ENCODE measurements around the gene FBXL15.
A peak's percentile ranks its signal among the peaks of the same experiment; 100 is the strongest.

Gene FBXL15

DNA sequence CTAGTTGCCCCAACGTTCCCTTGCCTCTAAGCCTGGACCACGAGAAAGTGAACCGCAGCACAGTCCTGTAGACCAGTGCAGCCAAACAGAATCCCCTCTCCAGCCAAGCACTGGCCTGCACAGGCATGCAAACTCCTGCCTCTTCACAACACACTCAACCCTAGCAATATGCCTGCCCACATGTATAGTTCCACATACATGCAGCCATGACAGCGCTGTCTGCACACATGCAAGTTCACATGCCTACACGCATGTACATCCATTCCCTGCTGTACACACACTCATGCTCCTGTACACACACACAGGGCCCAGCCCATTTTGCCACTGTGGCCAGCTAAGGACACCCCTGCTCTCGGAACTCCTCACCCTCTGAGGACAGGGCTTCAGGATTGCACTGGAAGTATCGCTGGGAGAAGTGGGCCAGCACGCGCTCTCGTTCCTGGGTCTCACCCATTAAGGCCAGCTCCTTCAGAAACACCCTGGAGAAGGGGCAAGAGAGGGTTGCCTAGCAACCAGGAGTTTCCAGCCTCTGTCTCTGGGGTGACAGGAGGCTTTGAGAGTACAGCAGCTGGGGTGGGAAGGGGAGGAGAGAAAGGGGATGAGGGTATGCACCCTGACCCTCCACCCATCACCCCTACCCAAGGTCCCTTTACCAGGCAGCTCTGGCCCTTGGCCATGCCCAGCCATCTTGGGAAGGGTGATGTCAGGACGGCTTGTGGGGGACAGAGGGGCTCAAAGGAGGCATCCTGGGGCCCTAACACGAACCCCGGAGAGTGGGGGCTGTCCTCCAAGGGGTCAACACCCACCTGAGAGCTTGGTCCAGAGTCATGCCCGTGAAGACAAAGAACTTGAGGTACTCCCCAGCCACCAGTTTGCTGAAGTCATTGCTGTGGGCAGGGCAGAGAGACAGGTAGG is 9.0 kb upstream of the FBXL15 start:
- no peak for DNase-seq

- DNase-seq: no peak
These were observed 8.3 kb upstream of the FBXL15 start for GRCh38 chr10:102412293-102412692.

- DNase-seq: no peak
These were observed 7.5 kb upstream of the FBXL15 start for GRCh38 chr10:102413053-102413705.

DNA sequence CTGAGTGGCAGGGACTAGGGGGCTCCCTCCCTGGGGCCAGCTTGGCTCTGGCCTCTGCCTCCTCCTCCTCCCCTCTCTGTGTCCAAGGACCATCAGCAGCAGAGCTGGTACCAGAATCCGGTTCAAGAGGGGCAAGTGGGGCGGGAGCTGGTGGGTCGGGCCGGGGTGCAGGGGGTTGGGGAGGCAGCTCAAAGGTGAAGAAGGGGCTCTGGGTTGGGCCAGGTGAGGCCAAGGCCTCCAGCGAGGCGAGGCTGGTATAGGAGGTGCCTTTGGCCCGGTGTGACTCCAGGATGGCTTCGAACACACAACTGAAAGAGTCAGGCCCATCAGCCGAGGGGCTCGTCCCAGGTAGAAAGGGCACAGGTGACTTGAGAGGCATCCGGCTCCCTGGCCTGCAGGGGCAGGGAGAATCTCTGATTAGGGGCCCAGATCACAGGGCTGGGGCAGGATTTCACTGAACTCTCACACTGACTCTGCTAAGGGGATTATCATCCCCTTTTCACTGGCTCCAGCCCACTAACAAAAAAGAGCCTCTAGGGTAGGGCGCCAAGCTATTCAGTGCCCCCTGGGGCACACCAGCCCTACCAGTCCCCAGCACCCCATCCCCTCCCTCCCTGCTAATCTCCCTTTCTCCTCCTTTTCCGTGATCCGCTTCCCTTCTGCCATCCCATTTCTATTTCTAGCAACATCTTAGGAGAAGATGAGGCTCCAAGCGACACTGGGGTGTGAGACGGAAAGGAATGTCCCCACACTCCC is 6.7 kb upstream of the FBXL15 start:
- no peak for DNase-seq

GRCh38 chr10:102414749-102415148 is 5.9 kb upstream of the FBXL15 start:
- DNase-seq: no peak

DNA sequence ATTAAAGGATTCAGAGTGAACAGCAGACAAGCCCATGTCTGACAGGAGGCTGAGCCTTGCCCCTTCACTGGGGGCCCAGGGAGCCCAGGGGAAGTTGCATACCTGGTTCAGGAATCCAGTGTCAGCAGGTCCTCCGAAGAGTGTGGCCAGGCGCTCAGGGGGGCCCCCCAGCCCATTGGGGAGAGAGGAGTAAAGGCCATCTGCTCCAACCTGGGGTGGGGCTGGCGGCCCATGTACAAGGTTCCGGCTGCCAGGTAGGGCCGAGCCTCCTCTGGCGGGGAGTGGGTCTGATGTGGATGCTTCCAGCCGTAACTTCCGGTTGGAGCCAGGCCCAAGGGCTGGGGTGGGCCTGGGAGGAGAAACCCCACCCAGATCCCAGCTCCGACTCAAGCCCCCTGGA is 4.4 kb upstream of the FBXL15 start:
- DNase-seq: no peak

DNA sequence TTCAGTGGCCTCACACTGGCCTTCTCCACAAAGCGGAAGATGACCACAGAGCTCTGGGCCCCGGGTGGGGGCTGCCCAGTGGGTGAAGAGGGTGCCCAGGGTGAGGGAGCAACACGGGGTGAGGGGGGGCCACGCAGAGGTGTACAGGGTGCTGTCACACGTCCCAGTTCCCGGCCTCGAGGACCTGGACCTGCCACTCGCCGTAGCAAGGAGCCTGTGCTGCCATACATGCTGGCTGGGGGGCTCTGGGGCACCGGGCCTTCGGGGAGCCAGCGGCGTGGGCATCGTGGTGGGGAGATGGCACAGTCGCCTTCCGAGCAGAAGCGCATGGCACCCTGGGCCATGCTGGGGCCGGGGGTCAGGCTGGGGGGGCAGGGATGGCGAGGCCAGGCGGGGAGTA is 3.9 kb upstream of the FBXL15 start:
- no peak for DNase-seq

- peak; percentile 26 for DNase-seq
These were observed 1.9 kb upstream of the FBXL15 start, which contains the start of gene PSD for GRCh38 chr10:102418622-102419268. PSD (minus strand) TSS chr10:102418785; CDS start chr10:102417038, 1,747 bp downstream.

DNA sequence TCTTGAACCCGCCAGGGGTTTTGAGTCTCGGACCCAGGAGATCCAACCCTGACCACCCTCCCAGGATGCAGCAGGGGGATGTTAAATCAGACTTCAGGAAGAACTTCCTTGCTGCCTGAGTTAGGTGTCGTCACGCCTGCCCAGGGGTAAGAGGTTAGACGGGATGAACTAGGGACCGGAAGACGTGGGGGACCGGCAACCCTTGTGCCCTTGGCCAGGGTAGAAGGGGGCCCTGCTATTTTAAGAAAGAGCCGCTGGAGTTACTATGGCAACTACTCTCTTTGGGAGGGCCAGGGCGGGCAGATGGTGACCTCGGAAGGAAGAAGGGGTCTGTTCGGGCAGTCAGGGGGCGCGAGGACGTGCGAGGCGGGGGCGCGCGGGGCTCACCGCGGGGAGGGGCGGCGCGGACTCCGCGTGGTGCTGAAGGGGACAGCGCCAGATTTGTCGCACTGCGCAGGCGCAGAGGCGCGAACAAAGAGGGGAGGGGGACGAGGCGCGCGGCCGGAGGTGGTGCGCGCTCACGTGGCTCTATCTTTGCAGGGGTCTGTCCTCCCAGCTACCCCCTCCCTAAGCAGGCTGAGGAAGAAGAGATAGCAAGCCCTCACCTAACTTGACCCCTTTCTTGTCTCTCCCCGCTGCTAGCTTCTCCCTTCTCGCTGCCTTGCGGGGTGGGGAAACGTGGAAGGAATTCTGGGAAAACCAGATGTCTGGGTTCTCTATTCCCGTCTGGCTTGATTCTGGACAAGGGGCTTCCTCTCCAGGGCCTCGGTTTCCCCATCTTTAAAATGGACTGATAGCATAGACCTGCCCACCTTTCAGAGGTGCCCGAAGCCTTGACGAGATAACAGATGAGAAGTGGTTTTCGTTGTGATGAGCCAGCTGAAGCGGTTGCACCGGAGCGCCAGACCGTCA is 1.1 kb upstream of the FBXL15 start:
- DNase-seq: peak; percentile 62

- peak; percentile 33 for DNase-seq
These were observed 389 bp upstream of the FBXL15 start for GRCh38 chr10:102420181-102420713.

DNA sequence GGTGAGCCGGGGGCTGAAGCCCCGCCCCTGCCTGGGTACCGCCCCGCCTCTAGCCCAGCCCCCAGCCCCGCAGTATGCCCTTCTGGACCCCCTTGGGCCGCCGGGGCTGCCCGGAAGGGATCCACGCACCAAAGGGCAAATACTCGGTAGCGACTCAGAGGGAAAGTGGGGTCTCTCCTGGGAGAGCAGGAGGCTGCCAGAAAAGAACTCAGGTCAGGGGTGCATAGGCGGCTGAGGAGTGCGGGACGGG is 796 bp downstream of the FBXL15 start:
- DNase-seq: no peak

DNA sequence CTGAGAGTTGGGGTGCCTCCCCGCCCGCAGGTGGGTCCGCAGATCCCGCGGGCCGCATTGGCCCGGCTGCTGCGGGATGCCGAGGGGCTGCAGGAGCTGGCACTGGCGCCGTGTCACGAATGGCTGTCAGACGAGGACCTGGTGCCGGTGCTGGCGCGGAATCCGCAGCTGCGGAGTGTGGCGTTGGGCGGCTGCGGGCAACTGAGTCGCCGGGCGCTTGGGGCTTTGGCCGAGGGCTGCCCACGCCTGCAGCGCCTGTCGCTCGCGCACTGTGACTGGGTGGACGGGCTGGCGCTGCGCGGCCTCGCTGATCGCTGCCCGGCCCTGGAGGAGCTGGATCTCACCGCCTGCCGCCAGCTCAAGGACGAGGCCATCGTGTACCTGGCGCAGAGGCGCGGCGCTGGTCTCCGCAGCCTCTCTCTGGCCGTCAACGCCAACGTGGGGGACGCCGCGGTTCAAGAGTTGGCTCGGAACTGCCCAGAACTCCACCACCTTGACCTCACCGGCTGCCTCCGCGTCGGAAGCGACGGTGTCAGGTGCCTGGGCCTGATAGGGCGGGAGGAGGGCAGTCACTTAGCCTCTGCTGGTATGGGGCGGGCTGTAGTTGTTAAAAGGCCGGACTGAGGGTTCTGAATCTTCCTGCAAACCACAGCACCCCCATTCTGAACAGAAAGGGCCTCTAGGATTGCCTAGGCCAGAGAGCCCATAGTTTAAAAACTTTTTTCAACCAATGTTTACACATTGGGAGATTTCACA is 1.3 kb downstream of the FBXL15 start:
- DNase-seq: peak; percentile 33

DNA sequence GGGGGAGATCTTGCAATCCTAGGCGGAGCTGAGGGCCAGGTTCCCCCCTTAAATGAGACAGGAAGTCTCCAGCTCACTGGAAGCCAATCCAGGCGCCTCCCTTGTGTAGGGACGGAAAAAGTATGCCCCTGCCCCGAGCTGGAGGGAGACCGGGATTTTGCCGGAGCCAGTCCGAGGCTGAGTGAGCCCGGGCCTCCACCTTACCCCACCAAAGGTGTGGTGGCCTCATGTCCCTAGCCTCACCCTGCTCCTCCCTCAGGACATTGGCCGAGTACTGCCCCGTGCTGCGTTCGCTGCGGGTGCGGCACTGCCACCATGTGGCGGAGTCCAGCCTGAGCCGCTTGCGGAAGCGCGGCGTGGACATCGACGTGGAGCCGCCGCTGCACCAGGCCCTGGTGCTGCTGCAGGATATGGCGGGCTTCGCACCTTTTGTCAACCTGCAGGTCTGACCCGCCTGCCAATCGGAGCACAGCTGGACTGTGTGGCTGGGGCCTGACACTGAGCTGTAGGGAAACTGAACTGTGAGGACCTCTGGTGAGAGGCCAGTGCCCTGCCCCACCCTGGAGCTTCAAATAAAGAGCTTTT is 2.0 kb downstream of the FBXL15 start:
- peak; percentile 78 for DNase-seq

DNA sequence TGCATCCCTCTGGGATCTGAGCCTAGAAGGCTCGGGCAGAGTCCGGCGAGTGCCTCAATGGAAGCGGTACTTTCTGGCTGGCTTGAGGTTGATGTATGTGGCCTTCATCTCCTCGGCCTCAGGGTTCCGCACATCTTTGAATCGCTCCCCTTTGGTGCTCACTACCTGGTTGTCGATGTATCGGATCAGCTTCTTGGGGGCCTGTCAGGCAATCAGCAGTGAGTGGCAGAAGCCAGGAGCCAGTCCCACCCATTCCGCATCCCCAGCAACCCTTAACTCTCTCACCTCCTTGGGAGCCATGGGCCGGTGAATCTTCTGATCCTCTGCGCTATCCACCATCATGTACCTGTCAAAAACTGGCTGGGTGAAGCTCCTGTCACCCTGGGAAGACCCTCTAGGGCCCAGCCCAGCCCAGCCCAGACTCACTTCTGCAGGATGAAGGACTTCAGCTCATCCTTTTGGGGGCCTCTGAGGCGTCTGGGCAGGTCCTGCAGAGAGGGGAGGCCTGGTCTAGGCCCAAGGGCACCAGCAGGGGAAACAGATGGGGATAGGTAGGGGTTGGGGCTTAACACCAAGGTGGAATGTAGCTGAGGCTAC is 2.8 kb downstream of the FBXL15 start:
- peak; percentile 15 for DNase-seq

- DNase-seq: peak; percentile 26
These were observed 3.5 kb downstream of the FBXL15 start for GRCh38 chr10:102424145-102424544.

DNA sequence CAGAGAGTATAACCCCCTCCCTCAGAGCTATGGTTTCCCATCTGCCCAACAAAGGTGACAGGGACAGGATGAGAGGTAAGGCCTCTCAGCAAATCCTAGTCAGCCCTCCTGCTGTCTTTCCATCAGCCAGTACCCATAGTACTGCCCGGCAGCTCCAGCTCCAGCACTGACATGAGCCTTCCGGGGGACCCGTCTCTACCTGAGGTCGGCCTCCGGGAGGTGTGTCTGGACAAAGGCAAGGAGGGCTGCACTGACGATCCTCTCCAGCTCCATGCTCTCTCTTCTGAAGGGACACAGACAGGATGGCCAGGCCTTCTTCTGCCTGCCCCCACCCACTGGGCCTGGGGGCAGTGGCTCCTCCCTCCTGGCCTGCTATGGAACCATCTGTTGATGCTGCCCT is 4.3 kb downstream of the FBXL15 start:
- peak; percentile 32 for DNase-seq

- peak; percentile 28 for DNase-seq
These were observed 4.8 kb downstream of the FBXL15 start for GRCh38 chr10:102425444-102425843.

DNA sequence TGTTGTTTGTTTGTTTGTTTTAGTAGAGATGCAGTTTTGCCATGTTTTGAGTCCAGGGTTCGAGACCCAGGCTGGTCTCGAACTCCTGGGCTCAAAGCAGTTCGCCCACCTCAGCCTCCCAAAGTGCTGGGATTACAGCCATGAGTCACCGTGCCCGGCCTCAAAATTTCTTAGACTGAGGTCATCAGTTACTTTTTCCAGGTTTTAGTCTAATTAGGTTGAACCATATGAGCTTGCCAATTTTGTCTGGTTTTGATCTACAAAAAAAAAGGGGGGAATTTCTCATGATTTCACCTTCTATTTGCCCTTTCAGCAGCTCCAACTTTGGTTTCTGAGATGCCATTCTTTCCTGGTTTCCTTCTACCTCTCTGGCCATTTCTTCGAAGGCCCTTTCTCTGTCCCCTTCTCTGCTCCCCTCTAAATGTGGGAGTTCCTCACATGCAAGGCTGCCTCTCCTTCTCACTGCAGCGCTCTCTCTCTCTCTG is 6.2 kb downstream of the FBXL15 start:
- DNase-seq: peak; percentile 18

DNA sequence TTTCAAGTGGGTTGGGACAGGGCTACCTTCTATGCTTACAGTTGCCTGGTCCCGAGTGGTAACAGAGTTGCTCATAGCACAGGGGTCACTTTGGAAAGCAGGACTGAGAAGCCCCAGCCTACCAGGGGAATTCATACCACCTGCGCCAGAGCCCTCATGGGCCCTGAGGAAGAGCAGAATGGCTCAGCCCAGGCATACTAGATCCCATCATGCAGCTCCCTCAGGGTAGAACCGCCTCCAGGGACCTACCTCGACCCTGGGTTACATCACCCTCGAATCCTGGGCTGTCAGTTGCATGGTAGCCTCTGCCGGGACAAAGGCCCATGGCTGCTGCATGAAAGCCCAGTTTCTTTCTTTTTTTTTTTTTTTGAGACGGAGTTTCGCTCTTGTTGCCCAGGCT is 8.8 kb downstream of the FBXL15 start:
- no peak for DNase-seq
